Right hindlimb (tissue), 1 donor: ENCODE measurements around the gene USP31.
"Not testable (repeated sequence)": the region's sequence is repeated elsewhere in the genome, so short reads cannot be mapped to it uniquely, and the experiment has no call there.

Source experiments
- DNase-seq: peaks from one replicate; pipeline ENCODE4 v3.0.0-alpha.2; 2018

Gene USP31

DNA sequence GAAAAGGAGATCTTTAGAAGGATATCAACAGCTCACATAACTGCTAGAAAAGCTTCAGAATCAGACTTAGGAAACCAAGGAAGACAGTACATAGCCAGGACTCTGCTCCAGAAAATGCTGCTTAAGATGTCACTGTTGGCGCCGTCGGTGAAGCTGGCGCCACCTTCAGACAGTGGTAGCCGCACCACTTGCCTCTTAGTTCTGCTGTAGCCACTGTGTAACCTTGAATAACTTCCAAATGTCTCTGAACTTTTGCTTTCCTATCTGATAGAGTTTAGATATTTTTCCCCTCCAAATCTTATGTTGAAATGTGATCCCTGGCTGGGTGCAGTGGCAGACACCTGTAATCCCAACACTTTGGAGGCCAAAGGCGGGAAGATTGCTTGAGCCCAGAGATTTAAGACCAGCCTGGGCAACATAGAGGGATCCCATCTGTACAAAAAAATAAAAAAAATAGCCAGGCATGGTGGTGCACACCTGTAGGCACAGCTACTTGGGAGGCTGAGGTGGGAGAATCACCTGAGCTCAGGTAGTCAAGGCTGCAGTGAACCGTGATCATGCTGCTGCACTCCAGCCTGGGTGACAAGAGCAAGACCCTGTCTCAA is 6.3 kb upstream of the USP31 start:
- DNase-seq: no peak

DNA sequence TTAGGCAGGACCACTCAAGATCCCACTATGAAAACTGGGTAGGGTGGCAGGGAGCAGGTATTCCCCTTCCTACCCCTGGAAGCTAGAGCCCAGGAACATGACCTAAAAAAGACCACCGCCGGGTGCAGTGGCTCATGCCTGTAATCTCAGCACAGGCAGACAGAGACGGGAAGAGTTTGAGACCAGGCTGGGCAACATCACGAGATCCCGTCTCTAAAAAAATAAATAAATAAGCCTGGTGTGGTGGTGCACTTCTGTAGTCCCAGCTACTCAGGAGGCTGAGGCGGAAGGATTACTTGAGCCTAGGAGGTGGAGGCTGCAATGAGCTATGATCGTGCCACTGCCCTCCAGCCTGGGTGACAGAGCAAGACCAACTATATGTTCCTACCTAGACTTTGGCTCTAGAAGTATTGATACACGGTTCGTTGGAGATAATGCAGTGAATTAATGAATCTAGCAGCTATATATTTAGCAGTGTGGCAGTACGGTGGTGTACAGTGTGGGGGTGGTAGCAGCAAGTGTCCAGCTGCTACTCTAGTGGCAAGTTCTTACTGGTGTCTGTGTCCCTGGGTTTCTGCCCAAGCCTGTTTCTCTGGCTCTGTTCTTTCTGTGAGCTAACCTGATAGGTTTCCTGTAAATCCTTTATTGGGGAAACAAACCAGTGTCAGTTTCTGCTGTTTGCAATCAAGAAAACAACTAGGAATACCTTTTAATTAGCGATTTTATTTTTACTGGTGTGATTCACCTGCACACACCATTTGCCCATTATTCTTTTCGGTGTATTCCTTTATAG is 3.3 kb upstream of the USP31 start:
- DNase-seq: no peak

DNA sequence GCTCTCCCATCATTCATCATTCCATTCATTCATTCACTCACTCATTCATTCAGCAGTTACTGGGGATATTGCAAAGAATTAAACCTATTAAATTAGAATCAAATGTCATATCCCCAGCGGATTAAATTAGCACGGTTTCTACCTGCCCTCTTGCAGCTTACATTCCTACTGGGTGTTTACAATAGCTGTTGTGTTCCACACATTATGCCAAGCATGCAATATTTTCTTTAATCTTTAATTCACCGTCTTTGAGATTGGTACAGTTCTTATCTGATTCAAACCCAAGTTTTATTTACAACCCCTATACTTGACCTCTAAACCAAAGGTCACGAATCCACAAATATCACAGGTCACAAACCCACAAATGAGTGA is 727 bp upstream of the USP31 start:
- no peak for DNase-seq

DNA sequence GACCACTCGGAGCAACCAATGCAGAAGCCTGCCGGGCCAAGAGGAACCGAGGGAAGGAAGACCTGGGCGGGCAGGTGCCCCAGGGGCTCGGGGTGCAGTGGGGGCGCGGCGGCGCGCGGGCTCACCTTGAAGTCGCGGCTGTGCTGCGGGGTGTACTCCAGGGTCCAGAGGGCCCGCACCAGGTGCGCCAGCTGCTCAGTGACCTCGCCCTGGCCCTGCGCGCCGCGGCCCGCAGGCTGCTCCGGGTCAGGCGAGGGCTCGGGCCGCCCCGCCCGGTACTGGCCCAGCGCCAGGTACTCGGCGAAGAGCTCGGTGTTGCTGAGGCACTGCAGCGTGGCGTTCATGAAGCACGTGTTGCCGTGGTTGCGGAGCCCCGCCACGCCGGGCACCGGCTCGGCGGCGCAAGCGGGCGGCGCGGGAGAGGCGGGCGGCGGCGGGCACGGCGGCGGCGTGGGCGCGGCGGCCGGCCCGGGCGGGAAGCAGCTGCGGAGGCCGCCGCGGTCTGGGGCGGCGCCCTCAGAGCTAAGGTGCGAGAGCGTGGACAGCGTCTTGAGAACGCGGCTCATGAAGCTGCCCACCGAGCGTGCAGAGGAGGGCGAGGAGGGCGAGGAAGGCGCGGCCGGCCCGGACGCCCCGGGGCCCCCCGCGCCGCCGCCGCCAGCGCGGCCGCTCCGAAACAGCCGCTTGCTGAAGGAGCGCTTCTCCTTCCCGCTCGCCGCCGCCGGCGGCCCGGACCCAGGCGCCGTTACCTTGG is 562 bp downstream of the USP31 start:
- DNase-seq: peak; percentile 72

DNA sequence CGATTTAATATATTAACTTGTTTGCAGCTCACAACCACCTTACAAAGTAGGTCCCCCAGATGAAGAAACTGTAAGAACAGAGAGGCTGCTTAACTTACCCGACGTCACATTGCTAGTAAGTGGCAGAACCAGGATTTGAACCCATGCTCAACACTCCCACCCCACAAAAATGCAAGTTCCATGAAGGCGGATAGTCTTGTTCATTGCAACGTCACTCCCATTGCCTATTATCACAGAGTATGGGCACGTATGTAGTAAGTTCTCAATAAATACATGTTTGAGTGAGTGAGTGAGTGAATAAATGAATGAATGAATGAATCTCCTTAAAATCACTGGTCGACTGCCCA is 1.1 kb downstream of the USP31 start:
- no peak for DNase-seq

DNA sequence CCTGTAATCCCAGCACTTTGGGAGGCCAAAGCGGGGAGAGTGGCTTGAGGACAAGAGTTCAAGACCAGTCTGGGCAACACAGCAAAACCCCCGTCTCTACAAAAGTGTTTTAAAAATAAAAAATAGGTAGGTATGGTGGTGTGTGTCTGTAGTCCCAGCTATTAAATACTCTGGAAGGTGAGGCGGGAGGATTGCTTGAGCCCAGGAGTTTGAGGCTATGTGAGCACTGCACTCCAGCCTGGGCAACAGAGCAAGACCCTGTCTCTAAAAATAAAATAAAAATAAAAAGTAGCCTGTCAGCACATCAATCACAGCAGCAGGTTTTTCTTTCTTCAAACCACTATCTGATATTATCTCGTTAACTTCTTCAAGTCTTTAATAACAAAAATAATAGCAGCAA is 1.6 kb downstream of the USP31 start:
- no peak for DNase-seq

DNA sequence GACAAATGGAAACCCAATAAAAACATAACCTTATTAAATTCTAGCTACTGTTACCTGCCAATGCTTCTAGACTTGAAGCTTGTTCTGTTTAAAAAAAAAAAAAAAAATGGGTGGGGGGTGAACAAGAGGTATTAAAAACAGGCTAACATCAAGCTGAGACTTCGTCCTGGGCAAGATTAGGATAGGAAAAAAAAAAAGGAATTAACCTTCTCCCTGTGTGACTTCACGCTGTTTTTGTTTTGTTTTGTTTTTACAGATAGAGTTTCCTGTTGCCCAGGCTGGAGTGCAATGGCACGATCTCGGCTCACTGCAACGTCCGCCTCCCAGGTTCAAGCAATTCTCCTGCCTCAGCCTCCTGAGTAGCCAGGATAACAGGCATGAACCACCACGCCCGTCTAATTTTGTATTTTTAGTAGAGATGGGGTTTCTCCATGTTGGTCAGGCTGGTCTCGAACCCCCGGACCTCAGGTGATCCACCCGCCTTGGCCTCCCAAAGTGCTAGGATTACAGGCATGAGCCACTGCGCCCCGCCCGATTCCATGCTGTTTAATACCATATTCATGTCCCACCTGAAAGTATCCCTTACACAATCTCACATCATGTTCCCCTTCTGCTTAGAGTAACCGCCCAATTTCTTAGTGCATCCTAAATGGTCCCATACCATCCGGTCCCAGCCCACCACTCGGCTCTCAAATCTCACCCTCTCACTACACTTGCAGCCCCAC is 2.2 kb downstream of the USP31 start:
- no peak for DNase-seq

DNA sequence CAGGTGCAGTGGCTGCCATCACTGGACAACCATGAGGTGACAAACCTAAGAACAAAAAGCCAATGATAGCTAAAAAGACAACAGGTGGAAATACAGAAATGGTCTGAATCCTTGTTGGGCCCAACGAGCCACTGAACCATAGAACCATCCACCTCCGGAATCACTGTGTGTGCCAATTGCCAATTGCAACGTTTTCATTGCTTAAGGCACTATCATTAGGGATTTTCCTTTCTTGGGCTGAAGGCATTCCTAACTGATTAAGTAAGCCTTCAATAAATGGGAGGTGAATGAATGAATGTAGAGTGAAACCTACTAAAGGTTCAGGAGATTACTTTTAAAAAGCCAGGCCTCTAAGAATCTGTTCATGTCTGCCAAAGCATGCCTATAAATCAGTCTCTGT is 3.6 kb downstream of the USP31 start:
- DNase-seq: no peak

DNA sequence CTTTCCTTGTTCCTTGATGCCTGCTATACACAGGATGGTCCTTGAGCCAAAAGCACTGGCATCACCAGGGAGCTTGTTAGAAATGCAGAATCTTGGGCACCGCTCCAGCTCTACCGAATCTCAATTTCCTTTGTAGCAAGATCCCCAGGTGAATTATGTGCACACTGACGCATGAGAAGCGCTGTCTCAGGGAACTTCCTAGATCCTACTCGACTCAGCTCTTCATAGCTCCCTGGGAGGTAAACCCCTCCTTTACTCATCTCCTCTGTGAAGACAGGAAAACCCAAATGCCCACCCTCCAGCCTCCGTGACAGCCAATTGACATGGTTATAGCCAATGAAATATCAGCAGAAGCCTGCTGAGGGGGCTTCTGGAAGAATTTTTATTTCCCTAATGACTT is 4.1 kb downstream of the USP31 start:
- no peak for DNase-seq

DNA sequence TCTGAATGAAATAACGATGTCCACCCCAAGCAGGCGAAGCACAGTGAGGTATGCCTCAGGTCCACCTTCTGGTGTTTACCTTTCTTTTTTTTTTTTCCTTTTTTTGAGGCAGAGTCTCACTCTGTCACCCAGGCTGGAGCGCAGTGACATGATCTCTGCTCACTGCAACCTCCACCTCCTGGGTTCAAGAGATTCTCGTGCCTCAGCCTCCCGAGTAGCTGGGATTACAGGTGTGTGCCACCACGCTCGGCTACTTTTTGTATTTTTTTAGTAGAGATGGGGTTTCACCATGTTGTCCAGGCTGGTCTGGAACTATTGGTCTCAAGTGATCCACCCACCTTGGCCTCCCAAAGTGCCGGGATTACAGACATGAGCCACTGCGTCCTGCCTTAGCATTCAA is 4.9 kb downstream of the USP31 start:
- DNase-seq: not testable (repeated sequence)

DNA sequence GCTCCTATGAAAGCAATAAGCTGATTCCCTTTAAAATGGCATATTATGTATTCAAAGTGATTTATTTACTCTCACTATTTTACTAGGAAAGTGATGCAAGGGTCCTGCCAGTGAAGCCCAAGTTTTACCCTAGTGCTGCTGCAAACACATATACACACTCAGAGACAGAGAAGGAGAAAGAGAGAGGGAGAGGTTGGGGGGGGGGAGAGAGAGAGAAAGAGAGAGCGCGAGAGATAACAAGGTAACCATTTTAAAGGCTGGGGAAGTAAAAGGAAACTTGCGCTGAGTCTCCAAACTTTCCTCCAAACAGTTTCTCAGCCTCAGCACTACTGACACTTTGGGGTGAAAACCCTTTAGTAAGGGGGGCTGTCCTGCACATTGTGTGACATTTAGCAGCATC is 5.9 kb downstream of the USP31 start:
- DNase-seq: no peak

DNA sequence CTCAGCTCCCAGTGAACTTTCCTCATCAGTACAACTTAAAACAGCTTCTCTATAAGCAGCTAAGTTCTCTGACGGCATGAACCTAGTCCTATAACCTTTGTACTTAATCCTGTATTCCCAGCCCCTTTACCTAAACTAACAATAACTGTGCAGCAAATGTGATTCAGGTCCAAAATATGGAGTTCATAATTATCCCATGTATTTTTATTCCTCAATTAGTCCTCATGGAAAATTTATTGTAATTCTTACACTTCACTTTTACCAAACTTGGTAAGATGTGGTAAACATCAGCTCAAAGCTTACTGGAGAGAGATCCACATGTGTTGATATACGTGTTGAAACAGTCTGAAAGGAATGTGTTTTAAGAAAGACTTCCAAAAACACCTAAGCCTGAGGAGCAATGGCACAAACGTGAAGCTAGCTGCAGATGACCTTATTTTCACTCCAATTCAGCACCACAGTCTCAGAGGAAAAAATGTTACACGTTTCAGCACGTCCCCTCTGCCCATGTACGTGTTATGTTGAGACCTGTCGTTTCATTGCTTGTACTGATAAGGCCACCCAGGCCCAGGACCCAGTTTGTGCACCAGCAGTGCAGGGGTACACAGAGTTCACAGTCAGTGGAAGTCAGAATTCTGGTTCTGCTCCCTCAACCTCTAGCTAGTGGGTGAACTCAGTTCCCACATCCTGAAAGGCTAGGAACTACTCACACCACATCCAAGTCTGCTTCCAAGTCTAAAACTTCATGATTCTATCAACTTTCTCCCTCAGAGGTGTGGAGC is 7.1 kb downstream of the USP31 start:
- DNase-seq: no peak

DNA sequence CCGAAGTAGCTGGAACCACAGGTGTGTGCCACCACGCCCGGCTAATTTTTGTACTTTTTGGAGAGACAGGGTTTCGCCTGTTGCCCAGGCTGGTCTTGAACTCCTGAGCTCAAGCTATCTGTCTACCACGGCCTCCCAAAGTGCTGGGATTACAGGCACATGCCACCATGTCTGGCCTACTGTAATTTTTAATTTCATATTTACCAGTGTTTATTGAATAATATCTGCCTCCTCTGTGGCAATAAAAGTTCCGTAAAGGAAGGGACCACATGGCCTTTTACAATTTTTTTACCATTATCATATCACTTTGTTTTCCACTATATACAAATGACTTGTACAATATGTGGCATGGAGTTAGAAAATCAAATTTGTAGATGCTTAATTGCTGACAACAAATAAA is 7.8 kb downstream of the USP31 start:
- DNase-seq: no peak

DNA sequence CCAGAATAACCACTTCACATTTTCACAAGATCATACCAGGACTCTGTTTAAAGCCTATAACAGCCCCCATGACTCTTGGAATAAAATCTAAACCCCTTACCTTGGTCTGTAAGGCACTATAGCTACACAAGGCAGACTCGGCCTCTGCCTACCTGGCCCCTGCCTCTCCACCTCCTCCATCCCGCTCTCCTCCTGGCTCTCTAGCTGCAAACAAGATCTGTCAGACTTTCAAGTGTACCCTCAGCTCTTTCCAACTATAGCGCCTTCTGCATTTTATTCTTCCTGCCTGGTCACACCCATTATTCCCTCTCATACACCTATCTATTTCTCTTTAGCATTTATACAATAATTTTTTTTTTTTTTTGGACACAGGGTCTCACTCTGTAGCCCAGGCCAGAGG is 8.2 kb downstream of the USP31 start:
- no peak for DNase-seq

DNA sequence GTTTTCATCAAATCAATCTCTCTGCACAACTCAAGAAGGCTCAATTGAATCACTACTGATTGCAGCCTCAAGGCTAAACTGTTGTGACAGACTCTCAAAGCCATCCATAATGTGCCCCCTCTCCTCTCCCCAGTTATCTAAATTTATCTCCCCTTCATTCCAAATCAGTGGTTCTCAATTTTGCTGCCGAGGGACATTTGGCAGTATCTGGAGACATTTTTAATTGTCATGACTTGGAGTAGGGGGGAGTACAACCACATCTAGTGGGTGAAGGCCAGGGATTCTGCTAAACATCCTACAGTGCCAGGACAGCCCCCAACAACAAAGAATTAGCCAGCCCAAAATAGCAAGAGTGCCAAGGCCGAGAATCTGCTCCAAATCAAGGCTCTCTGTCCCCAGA is 9.1 kb downstream of the USP31 start:
- no peak for DNase-seq

DNA sequence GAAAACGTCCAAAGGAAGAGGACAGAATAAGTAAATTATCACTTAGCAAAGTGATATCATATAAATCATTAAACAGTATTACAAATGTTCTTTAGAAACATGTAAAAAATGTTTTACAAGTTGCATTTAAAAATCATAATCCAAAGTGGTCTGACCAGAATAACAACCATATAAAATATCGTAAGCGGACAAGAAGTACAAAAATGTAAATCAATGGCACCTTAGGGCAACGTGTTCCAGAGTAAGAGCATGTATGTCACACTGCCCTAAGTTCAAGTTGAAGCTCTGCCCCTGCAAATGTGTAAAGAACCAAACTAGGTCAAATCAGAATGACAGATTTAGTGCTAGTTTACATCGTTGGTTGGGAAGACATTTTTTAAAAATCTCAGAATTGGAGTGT is 11.4 kb downstream of the USP31 start:
- DNase-seq: no peak

DNA sequence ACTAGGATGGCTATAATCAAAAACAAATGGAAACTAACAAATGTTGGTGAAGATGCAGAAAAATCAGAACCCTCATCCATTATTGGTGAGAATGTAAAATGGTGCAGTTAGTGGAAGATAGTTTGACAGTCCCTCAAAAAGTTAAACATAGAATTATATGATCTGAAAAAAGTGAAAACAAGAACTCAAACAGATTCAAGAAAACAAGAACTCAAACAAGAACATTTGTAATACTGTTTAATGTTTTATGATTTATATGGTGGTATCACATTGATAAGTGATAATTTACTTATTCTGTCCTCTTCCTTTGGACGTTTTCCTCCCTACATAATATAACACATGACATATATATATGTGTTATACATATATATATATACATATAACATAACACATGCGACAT is 12.0 kb downstream of the USP31 start:
- DNase-seq: no peak

DNA sequence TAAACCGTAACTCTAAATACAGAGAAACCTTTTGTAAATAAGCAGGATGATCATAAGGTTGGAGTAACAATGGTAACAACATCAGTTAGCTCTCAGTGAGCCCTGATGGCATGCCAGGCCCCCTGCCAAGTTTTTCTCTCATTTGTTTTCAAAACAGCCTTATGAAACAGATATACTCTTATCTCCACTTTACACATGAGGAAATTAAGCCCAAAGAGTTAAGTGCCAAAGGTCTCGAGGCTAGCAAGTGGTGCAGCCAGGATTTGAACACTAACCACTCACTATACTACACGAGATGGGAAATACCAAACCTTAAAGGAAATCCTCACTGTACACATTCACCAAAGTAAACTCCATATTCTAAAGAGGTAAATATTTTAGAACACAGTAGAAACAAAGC is 15.0 kb downstream of the USP31 start:
- DNase-seq: no peak

DNA sequence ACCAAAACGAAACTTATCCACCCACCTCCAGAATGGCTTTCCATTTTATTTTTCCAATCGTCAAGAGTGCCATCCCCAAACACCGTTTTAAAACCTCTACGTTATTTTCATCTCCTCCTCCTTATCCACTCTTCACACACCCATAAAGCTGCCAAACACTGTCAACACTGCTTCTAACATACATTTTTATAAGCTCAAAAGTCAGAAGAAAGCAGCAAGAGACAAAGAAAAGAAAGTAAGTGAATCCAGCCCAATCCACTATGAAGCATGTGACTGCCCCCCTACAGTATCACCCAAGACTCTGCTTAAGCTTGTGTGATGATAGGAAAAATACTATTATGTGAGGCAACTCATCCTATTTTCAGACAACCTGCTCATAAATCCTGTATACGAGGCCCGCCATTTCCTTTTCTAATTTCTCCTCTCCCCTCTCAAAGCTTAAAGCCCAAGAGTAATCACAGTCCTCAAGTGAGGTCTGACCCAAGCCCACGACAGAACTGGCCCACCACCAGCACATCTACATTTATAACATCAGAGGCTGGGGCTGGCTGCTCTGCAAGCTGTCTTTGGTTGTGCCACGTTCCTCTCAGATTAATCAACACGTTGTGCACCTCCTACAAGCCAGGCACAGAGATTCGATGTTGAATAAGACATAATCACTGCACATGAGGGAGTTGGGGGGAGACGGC is 16.3 kb downstream of the USP31 start:
- DNase-seq: no peak

DNA sequence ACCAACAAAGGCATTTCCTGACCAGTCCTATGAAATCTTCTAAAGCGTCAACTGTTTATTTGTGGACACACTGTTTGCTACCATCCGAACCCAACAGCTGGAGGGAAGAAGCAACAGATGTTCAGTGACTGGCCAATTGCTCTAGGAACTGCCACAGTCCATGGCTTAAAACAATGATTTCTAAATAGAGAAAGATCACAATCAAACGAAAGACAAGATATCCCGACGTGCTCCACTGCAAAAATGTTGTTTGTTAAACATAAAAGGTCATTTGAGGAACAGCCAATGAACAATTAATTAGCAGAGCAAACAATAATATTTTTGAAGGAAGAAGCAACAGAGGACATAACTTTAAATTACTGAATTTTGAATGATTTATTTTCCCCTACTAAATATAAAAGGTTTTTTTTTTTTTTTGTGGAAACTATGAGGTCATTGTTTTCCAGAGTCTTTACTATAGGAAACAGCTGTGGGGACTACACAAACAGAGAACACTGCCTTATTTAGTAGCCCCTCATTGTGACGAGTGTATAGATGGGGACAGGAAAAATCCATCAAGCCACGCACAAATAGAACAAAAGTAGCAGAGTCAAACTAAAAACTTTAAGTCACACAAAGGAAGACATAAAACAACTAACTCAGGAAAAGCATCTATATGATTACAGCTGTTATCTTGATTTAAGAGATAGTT is 17.2 kb downstream of the USP31 start:
- DNase-seq: peak; percentile 34

DNA sequence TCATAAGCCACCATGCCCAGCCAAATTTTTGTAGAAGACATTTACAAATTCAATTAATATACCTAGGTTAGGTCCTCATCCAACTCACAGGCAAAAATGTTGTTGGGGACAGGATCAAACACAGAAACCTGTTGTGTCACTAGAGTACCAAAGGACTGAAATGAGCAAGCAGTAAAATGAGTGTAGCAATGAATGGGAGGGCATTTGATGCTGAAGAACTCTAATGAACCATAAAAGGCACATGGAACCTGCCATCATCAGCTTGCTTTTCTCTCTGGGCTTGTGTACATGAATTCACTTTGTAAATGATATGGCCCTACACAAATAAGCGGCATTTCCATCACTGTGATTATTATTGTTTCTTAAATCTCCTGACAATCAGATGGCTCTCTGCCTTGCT is 17.8 kb downstream of the USP31 start:
- no peak for DNase-seq

DNA sequence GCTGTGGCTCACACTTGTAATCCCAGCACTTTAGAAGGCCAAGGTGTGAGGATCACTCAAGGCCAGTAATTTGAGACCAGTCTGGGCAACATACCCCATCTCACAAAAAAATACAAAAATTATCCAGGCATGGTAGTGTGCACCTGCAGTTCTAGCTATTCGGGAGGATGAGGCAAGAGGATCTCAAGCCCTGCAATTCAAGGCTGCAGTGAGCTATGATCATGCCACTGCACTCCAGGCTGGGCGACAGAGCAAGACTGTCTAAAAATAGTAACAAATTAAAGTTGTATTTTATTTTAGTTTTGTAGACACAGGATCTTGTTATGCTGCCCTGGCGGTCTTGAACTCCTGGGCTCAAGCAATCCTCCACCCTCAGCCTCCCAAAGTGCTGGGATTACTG is 18.2 kb downstream of the USP31 start:
- DNase-seq: no peak
